ENCODE results near the gene IGFALS.

DNA sequence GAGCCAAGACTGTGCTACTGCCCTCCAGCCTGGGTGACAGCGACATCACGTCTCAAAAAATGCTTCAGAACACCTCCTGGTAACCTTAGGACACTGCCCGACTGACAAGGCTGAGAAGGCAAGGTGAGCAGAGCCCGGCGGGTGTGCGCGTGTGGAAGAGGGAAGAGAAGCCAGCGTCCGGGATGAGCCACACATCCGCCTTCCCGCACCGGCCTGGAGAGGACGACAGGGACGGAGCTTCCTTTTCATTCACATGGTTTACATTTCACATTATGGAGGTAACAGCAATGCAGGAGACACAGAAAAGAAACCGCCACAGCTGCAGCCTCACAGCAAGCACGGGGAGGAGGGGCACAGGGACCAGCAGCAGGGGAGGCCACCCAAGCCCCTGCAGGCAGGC lies 16.6 kb upstream of the IGFALS start:
- TF ChIP-seq, protein P1, sequence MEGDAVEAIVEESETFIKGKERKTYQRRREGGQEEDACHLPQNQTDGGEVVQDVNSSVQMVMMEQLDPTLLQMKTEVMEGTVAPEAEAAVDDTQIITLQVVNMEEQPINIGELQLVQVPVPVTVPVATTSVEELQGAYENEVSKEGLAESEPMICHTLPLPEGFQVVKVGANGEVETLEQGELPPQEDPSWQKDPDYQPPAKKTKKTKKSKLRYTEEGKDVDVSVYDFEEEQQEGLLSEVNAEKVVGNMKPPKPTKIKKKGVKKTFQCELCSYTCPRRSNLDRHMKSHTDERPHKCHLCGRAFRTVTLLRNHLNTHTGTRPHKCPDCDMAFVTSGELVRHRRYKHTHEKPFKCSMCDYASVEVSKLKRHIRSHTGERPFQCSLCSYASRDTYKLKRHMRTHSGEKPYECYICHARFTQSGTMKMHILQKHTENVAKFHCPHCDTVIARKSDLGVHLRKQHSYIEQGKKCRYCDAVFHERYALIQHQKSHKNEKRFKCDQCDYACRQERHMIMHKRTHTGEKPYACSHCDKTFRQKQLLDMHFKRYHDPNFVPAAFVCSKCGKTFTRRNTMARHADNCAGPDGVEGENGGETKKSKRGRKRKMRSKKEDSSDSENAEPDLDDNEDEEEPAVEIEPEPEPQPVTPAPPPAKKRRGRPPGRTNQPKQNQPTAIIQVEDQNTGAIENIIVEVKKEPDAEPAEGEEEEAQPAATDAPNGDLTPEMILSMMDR (conservative IDR thresholded peaks at IDR 0.05; ENCODE audit: low read depth in 2 of 2) = no peak
- no peak for TF ChIP-seq EZH2 (IDR thresholded peaks at IDR 0.05; ENCODE audit: low read depth, unreplicated experiment)
- TF ChIP-seq POLR2AphosphoS5 (IDR thresholded peaks at IDR 0.05; ENCODE audit: low read depth) = no peak
- TF ChIP-seq ZNF114 (CRISPR knock-in tag; IDR thresholded peaks at IDR 0.05) = no peak
- TF ChIP-seq, protein P2, sequence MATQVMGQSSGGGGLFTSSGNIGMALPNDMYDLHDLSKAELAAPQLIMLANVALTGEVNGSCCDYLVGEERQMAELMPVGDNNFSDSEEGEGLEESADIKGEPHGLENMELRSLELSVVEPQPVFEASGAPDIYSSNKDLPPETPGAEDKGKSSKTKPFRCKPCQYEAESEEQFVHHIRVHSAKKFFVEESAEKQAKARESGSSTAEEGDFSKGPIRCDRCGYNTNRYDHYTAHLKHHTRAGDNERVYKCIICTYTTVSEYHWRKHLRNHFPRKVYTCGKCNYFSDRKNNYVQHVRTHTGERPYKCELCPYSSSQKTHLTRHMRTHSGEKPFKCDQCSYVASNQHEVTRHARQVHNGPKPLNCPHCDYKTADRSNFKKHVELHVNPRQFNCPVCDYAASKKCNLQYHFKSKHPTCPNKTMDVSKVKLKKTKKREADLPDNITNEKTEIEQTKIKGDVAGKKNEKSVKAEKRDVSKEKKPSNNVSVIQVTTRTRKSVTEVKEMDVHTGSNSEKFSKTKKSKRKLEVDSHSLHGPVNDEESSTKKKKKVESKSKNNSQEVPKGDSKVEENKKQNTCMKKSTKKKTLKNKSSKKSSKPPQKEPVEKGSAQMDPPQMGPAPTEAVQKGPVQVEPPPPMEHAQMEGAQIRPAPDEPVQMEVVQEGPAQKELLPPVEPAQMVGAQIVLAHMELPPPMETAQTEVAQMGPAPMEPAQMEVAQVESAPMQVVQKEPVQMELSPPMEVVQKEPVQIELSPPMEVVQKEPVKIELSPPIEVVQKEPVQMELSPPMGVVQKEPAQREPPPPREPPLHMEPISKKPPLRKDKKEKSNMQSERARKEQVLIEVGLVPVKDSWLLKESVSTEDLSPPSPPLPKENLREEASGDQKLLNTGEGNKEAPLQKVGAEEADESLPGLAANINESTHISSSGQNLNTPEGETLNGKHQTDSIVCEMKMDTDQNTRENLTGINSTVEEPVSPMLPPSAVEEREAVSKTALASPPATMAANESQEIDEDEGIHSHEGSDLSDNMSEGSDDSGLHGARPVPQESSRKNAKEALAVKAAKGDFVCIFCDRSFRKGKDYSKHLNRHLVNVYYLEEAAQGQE (IDR thresholded peaks at IDR 0.05; ENCODE audit: unreplicated experiment) = no peak
- no peak for TF ChIP-seq NANOG (IDR thresholded peaks at IDR 0.05; ENCODE audit: borderline replicate concordance)
- TF ChIP-seq CREB1 (CRISPR knock-in tag; IDR thresholded peaks at IDR 0.05; ENCODE audit: low read depth) = no peak
- TF ChIP-seq EZH2phosphoT487 (IDR thresholded peaks at IDR 0.05; ENCODE audit: unreplicated experiment) = no peak
- TF ChIP-seq, protein P3, sequence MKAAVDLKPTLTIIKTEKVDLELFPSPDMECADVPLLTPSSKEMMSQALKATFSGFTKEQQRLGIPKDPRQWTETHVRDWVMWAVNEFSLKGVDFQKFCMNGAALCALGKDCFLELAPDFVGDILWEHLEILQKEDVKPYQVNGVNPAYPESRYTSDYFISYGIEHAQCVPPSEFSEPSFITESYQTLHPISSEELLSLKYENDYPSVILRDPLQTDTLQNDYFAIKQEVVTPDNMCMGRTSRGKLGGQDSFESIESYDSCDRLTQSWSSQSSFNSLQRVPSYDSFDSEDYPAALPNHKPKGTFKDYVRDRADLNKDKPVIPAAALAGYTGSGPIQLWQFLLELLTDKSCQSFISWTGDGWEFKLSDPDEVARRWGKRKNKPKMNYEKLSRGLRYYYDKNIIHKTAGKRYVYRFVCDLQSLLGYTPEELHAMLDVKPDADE (IDR thresholded peaks at IDR 0.05) = no peak
- no peak for TF ChIP-seq JUNB (IDR thresholded peaks at IDR 0.05; ENCODE audit: unreplicated experiment)
- no peak for TF ChIP-seq STAT1 (IDR thresholded peaks at IDR 0.05; ENCODE audit: unreplicated experiment)
- TF ChIP-seq, protein P4, sequence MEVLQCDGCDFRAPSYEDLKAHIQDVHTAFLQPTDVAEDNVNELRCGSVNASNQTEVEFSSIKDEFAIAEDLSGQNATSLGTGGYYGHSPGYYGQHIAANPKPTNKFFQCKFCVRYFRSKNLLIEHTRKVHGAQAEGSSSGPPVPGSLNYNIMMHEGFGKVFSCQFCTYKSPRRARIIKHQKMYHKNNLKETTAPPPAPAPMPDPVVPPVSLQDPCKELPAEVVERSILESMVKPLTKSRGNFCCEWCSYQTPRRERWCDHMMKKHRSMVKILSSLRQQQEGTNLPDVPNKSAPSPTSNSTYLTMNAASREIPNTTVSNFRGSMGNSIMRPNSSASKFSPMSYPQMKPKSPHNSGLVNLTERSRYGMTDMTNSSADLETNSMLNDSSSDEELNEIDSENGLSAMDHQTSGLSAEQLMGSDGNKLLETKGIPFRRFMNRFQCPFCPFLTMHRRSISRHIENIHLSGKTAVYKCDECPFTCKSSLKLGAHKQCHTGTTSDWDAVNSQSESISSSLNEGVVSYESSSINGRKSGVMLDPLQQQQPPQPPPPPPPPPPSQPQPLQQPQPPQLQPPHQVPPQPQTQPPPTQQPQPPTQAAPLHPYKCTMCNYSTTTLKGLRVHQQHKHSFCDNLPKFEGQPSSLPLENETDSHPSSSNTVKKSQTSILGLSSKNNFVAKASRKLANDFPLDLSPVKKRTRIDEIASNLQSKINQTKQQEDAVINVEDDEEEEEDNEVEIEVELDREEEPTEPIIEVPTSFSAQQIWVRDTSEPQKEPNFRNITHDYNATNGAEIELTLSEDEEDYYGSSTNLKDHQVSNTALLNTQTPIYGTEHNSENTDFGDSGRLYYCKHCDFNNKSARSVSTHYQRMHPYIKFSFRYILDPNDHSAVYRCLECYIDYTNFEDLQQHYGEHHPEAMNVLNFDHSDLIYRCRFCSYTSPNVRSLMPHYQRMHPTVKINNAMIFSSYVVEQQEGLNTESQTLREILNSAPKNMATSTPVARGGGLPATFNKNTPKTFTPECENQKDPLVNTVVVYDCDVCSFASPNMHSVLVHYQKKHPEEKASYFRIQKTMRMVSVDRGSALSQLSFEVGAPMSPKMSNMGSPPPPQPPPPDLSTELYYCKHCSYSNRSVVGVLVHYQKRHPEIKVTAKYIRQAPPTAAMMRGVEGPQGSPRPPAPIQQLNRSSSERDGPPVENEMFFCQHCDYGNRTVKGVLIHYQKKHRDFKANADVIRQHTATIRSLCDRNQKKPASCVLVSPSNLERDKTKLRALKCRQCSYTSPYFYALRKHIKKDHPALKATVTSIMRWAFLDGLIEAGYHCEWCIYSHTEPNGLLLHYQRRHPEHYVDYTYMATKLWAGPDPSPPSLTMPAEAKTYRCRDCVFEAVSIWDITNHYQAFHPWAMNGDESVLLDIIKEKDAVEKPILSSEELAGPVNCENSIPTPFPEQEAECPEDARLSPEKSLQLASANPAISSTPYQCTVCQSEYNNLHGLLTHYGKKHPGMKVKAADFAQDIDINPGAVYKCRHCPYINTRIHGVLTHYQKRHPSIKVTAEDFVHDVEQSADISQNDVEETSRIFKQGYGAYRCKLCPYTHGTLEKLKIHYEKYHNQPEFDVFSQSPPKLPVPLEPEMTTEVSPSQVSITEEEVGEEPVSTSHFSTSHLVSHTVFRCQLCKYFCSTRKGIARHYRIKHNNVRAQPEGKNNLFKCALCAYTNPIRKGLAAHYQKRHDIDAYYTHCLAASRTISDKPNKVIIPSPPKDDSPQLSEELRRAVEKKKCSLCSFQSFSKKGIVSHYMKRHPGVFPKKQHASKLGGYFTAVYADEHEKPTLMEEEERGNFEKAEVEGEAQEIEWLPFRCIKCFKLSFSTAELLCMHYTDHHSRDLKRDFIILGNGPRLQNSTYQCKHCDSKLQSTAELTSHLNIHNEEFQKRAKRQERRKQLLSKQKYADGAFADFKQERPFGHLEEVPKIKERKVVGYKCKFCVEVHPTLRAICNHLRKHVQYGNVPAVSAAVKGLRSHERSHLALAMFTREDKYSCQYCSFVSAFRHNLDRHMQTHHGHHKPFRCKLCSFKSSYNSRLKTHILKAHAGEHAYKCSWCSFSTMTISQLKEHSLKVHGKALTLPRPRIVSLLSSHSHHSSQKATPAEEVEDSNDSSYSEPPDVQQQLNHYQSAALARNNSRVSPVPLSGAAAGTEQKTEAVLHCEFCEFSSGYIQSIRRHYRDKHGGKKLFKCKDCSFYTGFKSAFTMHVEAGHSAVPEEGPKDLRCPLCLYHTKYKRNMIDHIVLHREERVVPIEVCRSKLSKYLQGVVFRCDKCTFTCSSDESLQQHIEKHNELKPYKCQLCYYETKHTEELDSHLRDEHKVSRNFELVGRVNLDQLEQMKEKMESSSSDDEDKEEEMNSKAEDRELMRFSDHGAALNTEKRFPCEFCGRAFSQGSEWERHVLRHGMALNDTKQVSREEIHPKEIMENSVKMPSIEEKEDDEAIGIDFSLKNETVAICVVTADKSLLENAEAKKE (CRISPR knock-in tag; IDR thresholded peaks at IDR 0.05) = no peak
- no peak for TF ChIP-seq ZNF331 (CRISPR knock-in tag; IDR thresholded peaks at IDR 0.05; ENCODE audit: low read depth)

All from GM23338 (cell line).